Pancreas (tissue), 10 donors: ENCODE data around the gene TMEM81. TPM values are rescaled to one million over a fixed set of nuclear protein-coding genes. Genes with fewer than 3 reads are reported as not detected.

Experiments used
- ATAC-seq, 4 donors: fragments of 200-7000 bp; cut with Tn5 transposase; one replicate each; pipeline versions ENCODE4 v1.8.0 to v1.9.1; 2020; ENCODE audit warnings: mild to moderate bottlenecking in 4 of 4, moderate library complexity in 4 of 4
- DNase-seq, 6 donors: peaks; one replicate each; pipeline ENCODE4 v3.0.0-alpha.2; 2020
- FAIRE-seq: peaks from 2 replicates; lab custom pipeline; 2012; peaks lifted over from hg19 to GRCh38; lab: Jason Lieb, UNC
- H3K27ac ChIP-seq, 4 donors: fragments of 200-600 bp; sonication (generic); 1 replicate in 3 of 4; 2 replicates in 1 of 4; pipeline versions ENCODE4 v1.5.0 to v1.8.0; 2020
- H3K27me3 ChIP-seq, 4 donors: fragments of 200-600 bp; one replicate each; pipeline ENCODE4 v1.8.0; 2021
- H3K36me3 ChIP-seq, 3 donors: fragments of 200-600 bp; sonication (generic) in 1 of 3; one replicate each; pipeline versions ENCODE4 v1.5.0 to v1.8.0; 2020 to 2021
- H3K4me1 ChIP-seq, 3 donors: fragments of 200-600 bp; one replicate each; pipeline ENCODE4 v1.8.0; 2021
- H3K4me3 ChIP-seq, 4 donors: fragments of 200-600 bp; sonication (generic) in 2 of 4; one replicate each; pipeline versions ENCODE4 v1.5.0 to v1.8.0; 2020 to 2021
- H3K9me3 ChIP-seq, 4 donors: fragments of 200-600 bp; one replicate each; pipeline ENCODE4 v1.8.0; 2021
- CTCF ChIP-seq, 4 donors: fragments of 200-600 bp; sonication (generic) in 3 of 4; IDR thresholded peaks; one replicate each; pipeline versions ENCODE4 v1.5.0 to v1.8.0; 2021; ENCODE audit warnings: antibody characterized with exemption in 4 of 4
- WGBS, 2 donors: extraction: QIAGEN DNeasy Blood & Tissue Kit; methylation state at CpG; one replicate each; pipeline ENCODE4 v1.1.7; 2013; 5-methylcytosine and 5-hydroxymethylcytosine counted together
- intact Hi-C, 3 donors: fragments of 100-400 bp; cut with DNase I; formaldehyde crosslinking; loops; one replicate each; pipeline versions ENCODE4 v1.11.1 to v1.14.2; 2022
- polyA plus RNA-seq, 2 donors: library from polyadenylated mRNA; stranded (reverse); fragments of 200-250 nt; gene quantifications; one replicate each; pipeline ENCODE4 v1.2.3, GENCODE V29; 2013
- total RNA-seq, 6 donors: library from RNA; stranded (reverse); fragmentation: NEBNext Ultra II Directional in 4 of 6; extraction: Animal tissue kit (Norgen Biotek cat#: 25700) in 4 of 6; gene quantifications; one replicate each; pipeline versions ENCODE4 v1.2.1 to v1.2.4, GENCODE V29; 2021 to 2023
- donor health status: healthy with polysubstance abuse.
- donor health status: DM: no; HTN: no; CAD: no; lungs with moderate emphysema.
- donor health status: DM: no; HTN: no; CAD: no.
- donor health status: control.
- donor health status: control.
- donor health status: Bipolar disorder and iron deficiency.
- donor health status: DM: yes; HTN: yes; CAD: no.
- donor health status: DM: no; HTN: no; CAD: no.
- donor health status: DM: no; HTN: no; CAD: no.
- donor health status: DM: yes; HTN: yes; CAD: no.

The TMEM81 gene
- total and polyA plus RNA-seq, 8 donors: 0.67 to 2.5 (median 1.2) TPM

GRCh38 chr1:205102404-205102803, 18.1 kb upstream of the TMEM81 start:
- H3K4me3 ChIP-seq: no peak overlapping the region
- H3K27ac ChIP-seq: no peak overlapping the region
- WGBS, 2 donors: 86 to 97% methylated on average over 3 of the region's 3 CpGs
- DNase-seq (no peak), ATAC-seq (no peak), FAIRE-seq (no peak)
- intact Hi-C loops: no loop called here
- H3K27me3 ChIP-seq: no peaks in the 10 kb centered on the region
- peaks cover 8 to 81% (median 31%) of the 10 kb centered on the region in 3 donors for H3K36me3 ChIP-seq
- no peak for TF ChIP-seq CTCF (IDR thresholded peaks at IDR 0.05)
- no peaks in the 10 kb centered on the region for H3K4me1 ChIP-seq
- H3K9me3 ChIP-seq: no peaks in the 10 kb centered on the region

- no peak for DNase-seq
Measured at GRCh38 chr1:205098242-205098641, 14.0 kb upstream of the TMEM81 start.

GRCh38 chr1:205095422-205095821, 11.2 kb upstream of the TMEM81 start:
- FAIRE-seq (no peak), DNase-seq (no peak), ATAC-seq (no peak)
- Histone ChIP-seq H3K36me3 (peaks cover 2 to 85% (median 35%) of the 10 kb centered on the region in 3 donors), H3K27ac (no peak overlapping the region), H3K27me3 (no peaks in the 10 kb centered on the region), H3K4me1 (no peaks in the 10 kb centered on the region), H3K9me3 (no peaks in the 10 kb centered on the region), H3K4me3 (no peak overlapping the region)
- intact Hi-C loops: no loop called here
- TF ChIP-seq CTCF (IDR thresholded peaks at IDR 0.05): no peak

More at GRCh38 chr1:205098242-205098641, 14.0 kb upstream of the TMEM81 start:
- no peak for TF ChIP-seq CTCF (IDR thresholded peaks at IDR 0.05)
- no peaks in the 10 kb centered on the region for H3K27me3 ChIP-seq
- no peak for ATAC-seq
- no peaks in the 10 kb centered on the region for H3K9me3 ChIP-seq
- no peaks in the 10 kb centered on the region for H3K4me1 ChIP-seq
- H3K4me3 ChIP-seq: no peak overlapping the region
- peaks cover 8 to 87% (median 35%) of the 10 kb centered on the region in 3 donors for H3K36me3 ChIP-seq
- intact Hi-C loops: no loop called here
- FAIRE-seq: no peak
- H3K27ac ChIP-seq: no peak overlapping the region

GRCh38 chr1:205091043-205091740, 6.9 kb upstream of the TMEM81 start:
- no peak for DNase-seq
- no peak for TF ChIP-seq CTCF (IDR thresholded peaks at IDR 0.05)
- WGBS, 2 donors: 89 to 95% methylated on average over 4 of the region's 4 CpGs
- Histone ChIP-seq H3K4me1 (no peaks in the 10 kb centered on the region), H3K9me3 (no peaks in the 10 kb centered on the region), H3K27me3 (no peaks in the 10 kb centered on the region), H3K36me3 (peaks cover 9 to 63% (median 13%) of the 10 kb centered on the region in 3 donors), H3K4me3 (no peak overlapping the region), H3K27ac (no peak overlapping the region)
- intact Hi-C loops: no loop called here
- ATAC-seq: peak in 1 of 4 donors; percentile 27
- FAIRE-seq: no peak

- intact Hi-C loops: no loop called here
- Histone ChIP-seq H3K9me3 (no peaks in the 10 kb centered on the region), H3K4me1 (no peaks in the 10 kb centered on the region), H3K27ac (no peak overlapping the region), H3K4me3 (no peak overlapping the region), H3K27me3 (no peaks in the 10 kb centered on the region), H3K36me3 (peaks cover 9 to 45% (median 9%) of the 10 kb centered on the region in 3 donors)
- DNase-seq (no peak), FAIRE-seq (no peak), ATAC-seq (no peak)
- no peak for TF ChIP-seq CTCF (IDR thresholded peaks at IDR 0.05)
- 79 to 85% methylated on average over 3 of the region's 3 CpGs for WGBS, 2 donors
Measured at GRCh38 chr1:205088341-205088740, 4.1 kb upstream of the TMEM81 start.
